Hepatocyte (in vitro differentiated cells): ENCODE results near the gene ERCC4.

Experiments used
- EZH2 ChIP-seq: fragments of 200-600 bp; sonication (generic); IDR thresholded peaks from 2 replicates; pipeline ENCODE4 v1.6.1; 2016; ENCODE audit warnings: antibody characterized with exemption, mild to moderate bottlenecking, borderline replicate concordance
- TF ChIP-seq, protein P1 (sequence below): fragments of 200-600 bp; sonication (generic); IDR thresholded peaks from 2 replicates; pipeline ENCODE4 v1.5.1; 2016; ENCODE audit warnings: antibody characterized with exemption, mild to moderate bottlenecking; ENCODE audit not compliant: poor library complexity

- TF ChIP-seq, protein P1, sequence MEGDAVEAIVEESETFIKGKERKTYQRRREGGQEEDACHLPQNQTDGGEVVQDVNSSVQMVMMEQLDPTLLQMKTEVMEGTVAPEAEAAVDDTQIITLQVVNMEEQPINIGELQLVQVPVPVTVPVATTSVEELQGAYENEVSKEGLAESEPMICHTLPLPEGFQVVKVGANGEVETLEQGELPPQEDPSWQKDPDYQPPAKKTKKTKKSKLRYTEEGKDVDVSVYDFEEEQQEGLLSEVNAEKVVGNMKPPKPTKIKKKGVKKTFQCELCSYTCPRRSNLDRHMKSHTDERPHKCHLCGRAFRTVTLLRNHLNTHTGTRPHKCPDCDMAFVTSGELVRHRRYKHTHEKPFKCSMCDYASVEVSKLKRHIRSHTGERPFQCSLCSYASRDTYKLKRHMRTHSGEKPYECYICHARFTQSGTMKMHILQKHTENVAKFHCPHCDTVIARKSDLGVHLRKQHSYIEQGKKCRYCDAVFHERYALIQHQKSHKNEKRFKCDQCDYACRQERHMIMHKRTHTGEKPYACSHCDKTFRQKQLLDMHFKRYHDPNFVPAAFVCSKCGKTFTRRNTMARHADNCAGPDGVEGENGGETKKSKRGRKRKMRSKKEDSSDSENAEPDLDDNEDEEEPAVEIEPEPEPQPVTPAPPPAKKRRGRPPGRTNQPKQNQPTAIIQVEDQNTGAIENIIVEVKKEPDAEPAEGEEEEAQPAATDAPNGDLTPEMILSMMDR = no peak
- TF ChIP-seq EZH2 = no peak
These were observed 64.8 kb downstream of the ERCC4 start for GRCh38 chr16:13984794-13985193.
